ENCODE measurements around the gene GLYATL1. TPM values are rescaled to one million over a fixed set of nuclear protein-coding genes. Genes with fewer than 3 reads are reported as not detected.

The GLYATL1 gene
- total and polyA plus RNA-seq, 7 donors, result 0.74 TPM; not detected in 6

DNA sequence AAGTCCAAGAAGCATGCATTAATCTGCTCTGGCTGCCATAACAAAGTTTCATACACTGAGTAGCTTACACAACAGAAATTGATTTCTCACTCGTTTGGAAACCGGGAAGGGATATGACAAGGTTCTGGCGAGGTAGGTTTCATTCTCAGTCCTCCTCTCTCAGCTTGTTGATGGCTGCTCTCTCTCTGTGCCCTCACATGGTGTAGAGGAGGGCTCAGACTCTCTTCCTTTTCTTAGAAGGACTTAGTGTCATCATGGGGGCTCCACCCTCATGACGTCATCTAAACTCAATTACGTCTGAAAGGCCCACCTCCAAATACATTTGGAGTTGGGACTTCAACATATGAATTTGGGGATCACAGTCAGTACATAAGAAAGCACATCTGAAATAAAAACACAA lies 18.6 kb downstream of the GLYATL1 start:
- intact Hi-C loops (cut with DNase I), result no loop called here
- Histone ChIP-seq H3K36me3 (no peaks in the 10 kb centered on the region), H3K27ac (no peak overlapping the region), H3K4me1 (no peaks in the 10 kb centered on the region), H3K9me3 (no peaks in the 10 kb centered on the region), H3K27me3 (peaks cover 0 to 3% (median 0%) of the 10 kb centered on the region in 3 donors), H3K4me3 (no peak overlapping the region)
- no peak for DNase-seq
- TF ChIP-seq EP300 (IDR thresholded peaks at IDR 0.05) (no peak), POLR2A (IDR thresholded peaks at IDR 0.05) (no peak), POLR2AphosphoS5 (IDR thresholded peaks at IDR 0.05) (no peak)
- TF ChIP-seq, protein P1, sequence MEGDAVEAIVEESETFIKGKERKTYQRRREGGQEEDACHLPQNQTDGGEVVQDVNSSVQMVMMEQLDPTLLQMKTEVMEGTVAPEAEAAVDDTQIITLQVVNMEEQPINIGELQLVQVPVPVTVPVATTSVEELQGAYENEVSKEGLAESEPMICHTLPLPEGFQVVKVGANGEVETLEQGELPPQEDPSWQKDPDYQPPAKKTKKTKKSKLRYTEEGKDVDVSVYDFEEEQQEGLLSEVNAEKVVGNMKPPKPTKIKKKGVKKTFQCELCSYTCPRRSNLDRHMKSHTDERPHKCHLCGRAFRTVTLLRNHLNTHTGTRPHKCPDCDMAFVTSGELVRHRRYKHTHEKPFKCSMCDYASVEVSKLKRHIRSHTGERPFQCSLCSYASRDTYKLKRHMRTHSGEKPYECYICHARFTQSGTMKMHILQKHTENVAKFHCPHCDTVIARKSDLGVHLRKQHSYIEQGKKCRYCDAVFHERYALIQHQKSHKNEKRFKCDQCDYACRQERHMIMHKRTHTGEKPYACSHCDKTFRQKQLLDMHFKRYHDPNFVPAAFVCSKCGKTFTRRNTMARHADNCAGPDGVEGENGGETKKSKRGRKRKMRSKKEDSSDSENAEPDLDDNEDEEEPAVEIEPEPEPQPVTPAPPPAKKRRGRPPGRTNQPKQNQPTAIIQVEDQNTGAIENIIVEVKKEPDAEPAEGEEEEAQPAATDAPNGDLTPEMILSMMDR (IDR thresholded peaks at IDR 0.05), result no peak
- 60 to 78% methylated on average over 5 of the region's 5 CpGs for WGBS, 2 donors

DNA sequence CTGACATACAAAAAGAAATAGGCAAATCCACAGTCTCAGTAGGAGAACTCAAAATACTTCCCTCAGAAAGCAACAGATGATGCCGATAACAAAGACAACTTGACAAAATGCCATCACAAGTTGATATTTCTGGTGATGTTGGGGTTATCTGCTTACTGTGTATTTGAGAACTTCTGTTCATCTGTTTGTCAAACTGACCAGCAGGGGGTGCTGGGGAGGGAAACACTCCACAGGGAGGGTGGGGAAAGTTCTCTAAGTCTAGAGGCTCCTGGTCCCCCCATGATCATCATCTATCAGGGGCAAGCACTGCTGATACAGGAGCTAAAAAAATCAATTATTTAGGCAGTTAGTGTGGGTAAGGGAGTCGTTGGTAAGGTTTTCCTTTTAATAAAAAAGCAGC lies 19.2 kb downstream of the GLYATL1 start:
- intact Hi-C loops (cut with DNase I), result no loop called here
- TF ChIP-seq EP300 (IDR thresholded peaks at IDR 0.05), result no peak
- TF ChIP-seq, protein P1 (IDR thresholded peaks at IDR 0.05), result peak in 1 of 4 experiments; percentile 17
- WGBS, 2 donors, result 51 to 70% methylated on average over 2 of the region's 2 CpGs
- Histone ChIP-seq H3K4me3 (no peak overlapping the region), H3K4me1 (no peaks in the 10 kb centered on the region), H3K9me3 (no peaks in the 10 kb centered on the region), H3K36me3 (no peaks in the 10 kb centered on the region), H3K27ac (no peak overlapping the region), H3K27me3 (peaks cover 0 to 9% (median 0%) of the 10 kb centered on the region in 3 donors)
- DNase-seq, result no peak

DNA sequence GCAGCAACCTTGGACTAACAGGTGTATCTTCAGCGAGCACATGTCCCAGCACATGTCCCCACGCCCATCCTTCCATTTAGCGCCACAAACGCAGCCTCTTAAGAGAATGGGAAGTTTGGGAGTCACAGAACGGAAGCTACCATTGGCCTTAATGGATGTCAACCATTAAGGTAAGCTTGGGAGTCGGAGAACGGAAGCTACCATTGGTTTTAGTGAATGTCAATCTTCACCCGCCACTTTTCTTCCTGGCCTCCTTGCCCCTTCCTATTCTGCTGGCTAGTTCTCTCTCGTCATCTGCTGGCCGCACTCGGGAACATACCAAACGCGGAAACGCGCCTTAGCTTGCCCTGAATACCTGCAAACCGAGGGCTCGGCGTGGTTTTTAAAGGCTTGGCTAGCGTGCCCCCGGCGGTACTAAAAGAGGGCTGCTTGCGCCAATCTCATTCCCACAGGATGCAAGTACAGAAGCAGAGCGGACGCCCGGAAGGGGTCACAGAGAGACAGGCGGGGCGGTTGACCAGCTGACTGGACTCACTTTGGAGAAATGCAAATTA lies 24.3 kb downstream of the GLYATL1 start:
- Histone ChIP-seq H3K27me3 (peaks cover 0 to 29% (median 0%) of the 10 kb centered on the region in 3 donors), H3K4me1 (no peaks in the 10 kb centered on the region), H3K9me3 (no peaks in the 10 kb centered on the region), H3K36me3 (no peaks in the 10 kb centered on the region), H3K4me3 (no peak overlapping the region), H3K27ac (no peak overlapping the region)
- intact Hi-C loops (cut with DNase I), result no loop called here
- TF ChIP-seq, protein P1 (IDR thresholded peaks at IDR 0.05), result no peak
- TF ChIP-seq EP300 (IDR thresholded peaks at IDR 0.05), result no peak
- TF ChIP-seq POLR2AphosphoS5 (IDR thresholded peaks at IDR 0.05), result no peak
- TF ChIP-seq POLR2A (IDR thresholded peaks at IDR 0.05), result no peak
- DNase-seq, result no peak
- WGBS, 2 donors, result 70 to 84% methylated on average over 27 of the region's 27 CpGs

DNA sequence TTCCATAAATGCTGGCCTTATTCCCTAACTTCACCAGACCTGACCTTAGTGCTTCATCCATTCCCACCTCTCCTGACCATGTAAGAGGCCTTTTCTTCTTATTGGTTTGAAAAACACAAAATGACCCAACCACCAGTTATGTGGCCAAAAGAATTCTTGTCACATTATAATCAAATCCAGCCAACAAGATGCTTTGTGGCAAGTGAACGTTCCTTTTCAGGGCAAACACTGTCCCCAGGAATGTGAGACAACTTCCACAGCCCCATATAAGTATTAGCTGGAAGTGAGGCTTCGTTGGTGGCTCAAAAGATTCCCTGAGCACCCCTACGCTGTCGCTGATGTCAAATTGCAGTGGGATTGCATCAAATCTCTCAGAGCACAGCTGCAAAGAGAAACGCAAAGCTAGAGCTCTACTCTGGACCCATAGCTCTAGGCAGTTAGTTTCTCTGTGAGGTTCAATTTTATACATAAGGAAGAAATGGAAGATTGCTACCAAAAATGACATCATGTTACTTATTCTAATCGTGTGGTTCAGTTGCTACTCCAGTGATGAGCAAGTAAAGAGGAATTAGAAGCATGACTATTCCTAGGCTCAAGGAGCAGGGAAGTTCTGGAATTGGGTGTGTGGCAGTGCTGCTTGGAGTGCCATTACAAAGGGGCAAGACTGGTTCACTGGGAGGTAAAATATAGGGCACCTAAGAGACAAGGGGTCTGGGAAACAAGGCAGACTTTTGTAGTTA lies 26.1 kb downstream of the GLYATL1 start:
- H3K4me1 ChIP-seq, result no peaks in the 10 kb centered on the region
- peaks cover 0 to 29% (median 0%) of the 10 kb centered on the region in 3 donors for H3K27me3 ChIP-seq
- no peaks in the 10 kb centered on the region for H3K9me3 ChIP-seq
- intact Hi-C loops (cut with DNase I), result no loop called here
- H3K36me3 ChIP-seq, result no peaks in the 10 kb centered on the region
- TF ChIP-seq, protein P1 (IDR thresholded peaks at IDR 0.05), result no peak
- TF ChIP-seq EP300 (IDR thresholded peaks at IDR 0.05), result no peak
- TF ChIP-seq POLR2A (IDR thresholded peaks at IDR 0.05), result no peak
- TF ChIP-seq POLR2AphosphoS5 (IDR thresholded peaks at IDR 0.05), result no peak
- WGBS, 2 donors, result 75 to 79% methylated on average over 6 of the region's 6 CpGs
- DNase-seq, result no peak
- no peak overlapping the region for H3K4me3 ChIP-seq
- H3K27ac ChIP-seq, result no peak overlapping the region
